Measurements from ENCODE around the gene ZFAND2A. TPM values are rescaled to one million over a fixed set of nuclear protein-coding genes. Genes with fewer than 3 reads are reported as not detected.
"Not testable (repeated sequence)": the region's sequence is repeated elsewhere in the genome, so short reads cannot be mapped to it uniquely, and the experiment has no call there.

The ZFAND2A gene
- total and polyA plus RNA-seq, 8 donors, result 15.1 to 28.9 (median 22.8) TPM

GRCh38 chr7:1201916-1202315 is 41.9 kb upstream of the ZFAND2A start:
- DNase-seq, result no peak
- intact Hi-C loops (cut with DNase I), result loop anchor here in 1 of 2 donors (10.0 kb wide), 1 partner anchor 63 kb away; no protein-coding TSS in a partner anchor
- Histone ChIP-seq H3K27ac (no peak overlapping the region), H3K36me3 (no peaks in the 10 kb centered on the region), H3K9me3 (no peaks in the 10 kb centered on the region), H3K4me1 (no peaks in the 10 kb centered on the region), H3K4me3 (no peak overlapping the region), H3K27me3 (peaks cover 0 to 73% of the 10 kb centered on the region in 2 donors)
- TF ChIP-seq CTCF (IDR thresholded peaks at IDR 0.05), result no peak
- ATAC-seq, result no peak

GRCh38 chr7:1200045-1200444 is 40.0 kb upstream of the ZFAND2A start:
- H3K36me3 ChIP-seq, result no peaks in the 10 kb centered on the region
- peaks cover 0 to 79% of the 10 kb centered on the region in 2 donors for H3K27me3 ChIP-seq
- no peak overlapping the region for H3K27ac ChIP-seq
- no peak for TF ChIP-seq CTCF (IDR thresholded peaks at IDR 0.05)
- intact Hi-C loops (cut with DNase I), result loop anchor here in 1 of 2 donors (10.0 kb wide), 1 partner anchor 65 kb away; no protein-coding TSS in a partner anchor
- H3K9me3 ChIP-seq, result no peaks in the 10 kb centered on the region
- ATAC-seq, result no peak
- DNase-seq, result peak in 2 of 4 donors; percentile 66 to 67
- H3K4me3 ChIP-seq, result no peak overlapping the region
- no peaks in the 10 kb centered on the region for H3K4me1 ChIP-seq

- Histone ChIP-seq H3K27me3 (peaks cover 11 to 85% of the 10 kb centered on the region in 2 donors), H3K4me1 (no peaks in the 10 kb centered on the region), H3K27ac (no peak overlapping the region), H3K9me3 (no peaks in the 10 kb centered on the region), H3K4me3 (no peak overlapping the region), H3K36me3 (no peaks in the 10 kb centered on the region)
- DNase-seq (no peak), ATAC-seq (no peak)
- intact Hi-C loops (cut with DNase I), result no loop called here
- TF ChIP-seq CTCF (IDR thresholded peaks at IDR 0.05), result no peak
Measured at GRCh38 chr7:1197997-1198625, 38.1 kb upstream of the ZFAND2A start.

- H3K27ac ChIP-seq, result no peak overlapping the region
Measured at GRCh38 chr7:1196950-1197349, 37.0 kb upstream of the ZFAND2A start.

GRCh38 chr7:1196441-1196840 is 36.4 kb upstream of the ZFAND2A start:
- H3K4me1 ChIP-seq; intact Hi-C loops (cut with DNase I); H3K36me3 ChIP-seq; H3K27ac ChIP-seq; DNase-seq; H3K4me3 ChIP-seq; ATAC-seq; H3K9me3 ChIP-seq: not testable (repeated sequence)
- H3K27me3 ChIP-seq, result peaks cover 11 to 81% of the 10 kb centered on the region in 2 donors

More at GRCh38 chr7:1196950-1197349, 37.0 kb upstream of the ZFAND2A start:
- Histone ChIP-seq H3K9me3 (no peaks in the 10 kb centered on the region), H3K27me3 (peaks cover 11 to 85% of the 10 kb centered on the region in 2 donors), H3K4me3 (no peak overlapping the region), H3K36me3 (no peaks in the 10 kb centered on the region), H3K4me1 (no peaks in the 10 kb centered on the region)
- ATAC-seq, result no peak
- TF ChIP-seq CTCF (IDR thresholded peaks at IDR 0.05), result no peak
- intact Hi-C loops (cut with DNase I), result no loop called here
- DNase-seq, result no peak

All from left lung (tissue), 10 donors.